CD14-positive monocyte (primary cell): ENCODE data around the gene KLHL21. TPM values are rescaled to one million over a fixed set of nuclear protein-coding genes. Genes with fewer than 3 reads are reported as not detected.

Experiments
- DNase-seq, 3 donors: peaks; one replicate each; pipeline ENCODE4 v3.0.0-alpha.2; 2011 to 2022
- H2AFZ ChIP-seq: 2 replicates; pipeline ENCODE4 v1.6.0; 2012; ENCODE audit warnings: mild to moderate bottlenecking, low read depth, low read length, inconsistent platforms; ENCODE audit not compliant: insufficient read depth, poor library complexity, severe bottlenecking
- H3K27ac ChIP-seq, 2 donors: 1 replicate in 1 of 2; 2 replicates in 1 of 2; pipeline ENCODE4 v1.5.1; 2012 to 2013; ENCODE audit warnings: low read length in 2 of 2, control low read depth in 1 of 2, inconsistent platforms in 1 of 2, low read depth in 1 of 2, mild to moderate bottlenecking in 1 of 2
- H3K27me3 ChIP-seq, 2 donors: one replicate each; pipeline versions ENCODE4 v1.6.0 to v1.6.1; 2011 to 2013; ENCODE audit warnings: low read length in 2 of 2; ENCODE audit not compliant: control insufficient read depth in 2 of 2, insufficient read depth in 2 of 2
- H3K36me3 ChIP-seq, 2 donors: replicated peaks in 1 of 2; 1 replicate in 1 of 2; 2 replicates in 1 of 2; pipeline versions ENCODE4 v1.5.1 to v1.6.1; 2012 to 2013; ENCODE audit warnings: low read length in 2 of 2, control low read depth in 1 of 2, inconsistent platforms in 1 of 2, mild to moderate bottlenecking in 1 of 2; ENCODE audit not compliant: insufficient read depth in 2 of 2, control insufficient read depth in 1 of 2
- H3K4me1 ChIP-seq, 2 donors: 1 replicate in 1 of 2; 2 replicates in 1 of 2; pipeline versions ENCODE4 v1.5.1 to v1.6.1; 2012 to 2013; ENCODE audit warnings: low read length in 2 of 2, control low read depth in 1 of 2, inconsistent platforms in 1 of 2, mild to moderate bottlenecking in 1 of 2, moderate library complexity in 1 of 2; ENCODE audit not compliant: insufficient read depth in 2 of 2, control insufficient read depth in 1 of 2
- H3K4me2 ChIP-seq: replicated peaks from 2 replicates; pipeline ENCODE3; 2012; ENCODE audit warnings: low read length, moderate library complexity, mild to moderate bottlenecking; ENCODE audit not compliant: poor library complexity, severe bottlenecking; ENCODE audit errors: extremely low read depth
- H3K4me3 ChIP-seq, 3 experiments: fragments of 200-600 bp in 1 of 3; sonication (generic) in 1 of 3; replicated peaks in 1 of 3; 1 replicate in 2 of 3; 2 replicates in 1 of 3; pipeline ENCODE4 v1.5.1; 2011 to 2013; ENCODE audit warnings: low read length in 3 of 3, mild to moderate bottlenecking in 3 of 3, control low read depth in 2 of 3, low read depth in 2 of 3, inconsistent platforms in 1 of 3, moderate library complexity in 1 of 3
- H3K79me2 ChIP-seq: 2 replicates; pipeline ENCODE4 v1.6.0; 2012; ENCODE audit warnings: mild to moderate bottlenecking, control low read depth, inconsistent platforms, low read length, moderate library complexity; ENCODE audit not compliant: insufficient read depth
- H3K9ac ChIP-seq: 2 replicates; pipeline ENCODE4 v1.6.0; 2017; ENCODE audit warnings: low read length, mild to moderate bottlenecking; ENCODE audit not compliant: insufficient read depth, poor library complexity, severe bottlenecking
- H3K9me3 ChIP-seq, 2 donors: replicated peaks in 1 of 2; 1 replicate in 1 of 2; 2 replicates in 1 of 2; pipeline versions ENCODE4 v1.5.1 to v1.6.1; 2012 to 2013; ENCODE audit warnings: low read length in 2 of 2, control low read depth in 1 of 2; ENCODE audit not compliant: control insufficient read depth in 1 of 2, insufficient read depth in 1 of 2
- H4K20me1 ChIP-seq: 2 replicates; pipeline ENCODE4 v1.6.0; 2012; ENCODE audit warnings: mild to moderate bottlenecking, low read length, control low read depth, moderate library complexity; ENCODE audit not compliant: insufficient read depth
- H3K27ac Mint-ChIP-seq, 7 donors: one replicate each; pipeline ENCODE4 v1.8.0; 2020; ENCODE audit warnings: mild to moderate bottlenecking in 7 of 7, mixed read lengths in 7 of 7, moderate library complexity in 6 of 7, inconsistent platforms in 2 of 7
- H3K27me3 Mint-ChIP-seq, 3 donors: one replicate each; pipeline ENCODE4 v1.8.0; 2021 to 2022; ENCODE audit warnings: low read depth in 3 of 3, mild to moderate bottlenecking in 3 of 3, mixed read lengths in 3 of 3, moderate library complexity in 3 of 3, inconsistent platforms in 1 of 3
- H3K36me3 Mint-ChIP-seq, 2 donors: one replicate each; pipeline ENCODE4 v1.8.0; 2020; ENCODE audit warnings: mixed read lengths in 2 of 2, inconsistent platforms in 1 of 2, mild to moderate bottlenecking in 1 of 2
- H3K4me1 Mint-ChIP-seq: one replicate; pipeline ENCODE4 v1.8.0; 2020; ENCODE audit warnings: mild to moderate bottlenecking, mixed read lengths
- H3K4me3 Mint-ChIP-seq, 2 donors: one replicate each; pipeline ENCODE4 v1.8.0; 2020; ENCODE audit warnings: mild to moderate bottlenecking in 2 of 2, mixed read lengths in 2 of 2, moderate library complexity in 1 of 2
- H3K9me3 Mint-ChIP-seq, 7 donors: one replicate each; pipeline ENCODE4 v1.8.0; 2020 to 2022; ENCODE audit warnings: mixed read lengths in 7 of 7, mild to moderate bottlenecking in 6 of 7, moderate library complexity in 6 of 7, inconsistent platforms in 2 of 7
- WGBS: methylation state at CpG from one replicate; pipeline ENCODE4 v1.1.5; 2013; ENCODE audit warnings: missing lambda C conversion rate; ENCODE audit not compliant: insufficient coverage; 5-methylcytosine and 5-hydroxymethylcytosine counted together
- intact Hi-C, 2 donors: fragments of 100-400 bp; cut with micrococcal nuclease; formaldehyde crosslinking; loops; one replicate each; pipeline versions ENCODE4 v1.15.0 to v1.15.1; 2023
- polyA plus RNA-seq, 3 donors: library from polyadenylated mRNA; depleted of rRNA in 1 of 3; unstranded in 2 of 3; stranded (reverse) in 1 of 3; fragments of 300-500 nt in 2 of 3; fragments of >200 nt in 1 of 3; fragmentation: Illumina TruSeq in 2 of 3; gene quantifications; 1 replicate in 2 of 3; 2 replicates in 1 of 3; pipeline ENCODE4 v1.2.3, GENCODE V29; 2012 to 2021
- TF ChIP-seq, protein P1 (sequence below): fragments of 200-600 bp; IDR thresholded peaks from one replicate; pipeline ENCODE4 v1.8.0; 2022; ENCODE audit warnings: antibody characterized with exemption, mild to moderate bottlenecking

Gene KLHL21
- polyA plus RNA-seq, 3 donors = 5.9 to 31.0 (median 7.3) TPM

DNA sequence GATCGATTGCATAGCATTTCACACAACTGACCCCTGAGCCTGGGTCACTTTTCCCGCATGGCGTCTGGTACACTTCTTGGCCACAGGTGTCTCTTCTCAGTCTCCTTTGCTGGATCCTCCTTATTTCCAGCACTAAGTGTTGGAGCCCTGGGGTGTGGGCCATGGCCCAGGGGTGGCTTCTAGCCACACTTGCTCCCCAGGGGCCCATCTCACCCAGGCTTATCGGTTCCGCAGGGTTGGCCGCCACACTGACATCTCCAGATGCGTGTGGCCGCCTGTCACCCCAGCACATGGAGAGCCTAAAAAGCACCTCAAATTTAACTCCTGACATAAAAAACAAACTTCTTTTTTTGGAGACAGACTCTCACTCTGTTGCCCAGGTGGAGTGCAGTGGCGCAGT is 24.4 kb upstream of the KLHL21 start:
- Mint-ChIP-seq H3K36me3 (peaks cover 40 to 63% of the 10 kb centered on the region in 2 donors), H3K27ac (no peak overlapping the region), H3K9me3 (no peaks in the 10 kb centered on the region), H3K27me3 (peaks cover 0 to 4% (median 0%) of the 10 kb centered on the region in 3 donors), H3K4me3 (no peak overlapping the region), H3K4me1 (peaks cover 20% of the 10 kb centered on the region)
- no peak overlapping the region for H3K4me2 ChIP-seq
- TF ChIP-seq, protein P1, sequence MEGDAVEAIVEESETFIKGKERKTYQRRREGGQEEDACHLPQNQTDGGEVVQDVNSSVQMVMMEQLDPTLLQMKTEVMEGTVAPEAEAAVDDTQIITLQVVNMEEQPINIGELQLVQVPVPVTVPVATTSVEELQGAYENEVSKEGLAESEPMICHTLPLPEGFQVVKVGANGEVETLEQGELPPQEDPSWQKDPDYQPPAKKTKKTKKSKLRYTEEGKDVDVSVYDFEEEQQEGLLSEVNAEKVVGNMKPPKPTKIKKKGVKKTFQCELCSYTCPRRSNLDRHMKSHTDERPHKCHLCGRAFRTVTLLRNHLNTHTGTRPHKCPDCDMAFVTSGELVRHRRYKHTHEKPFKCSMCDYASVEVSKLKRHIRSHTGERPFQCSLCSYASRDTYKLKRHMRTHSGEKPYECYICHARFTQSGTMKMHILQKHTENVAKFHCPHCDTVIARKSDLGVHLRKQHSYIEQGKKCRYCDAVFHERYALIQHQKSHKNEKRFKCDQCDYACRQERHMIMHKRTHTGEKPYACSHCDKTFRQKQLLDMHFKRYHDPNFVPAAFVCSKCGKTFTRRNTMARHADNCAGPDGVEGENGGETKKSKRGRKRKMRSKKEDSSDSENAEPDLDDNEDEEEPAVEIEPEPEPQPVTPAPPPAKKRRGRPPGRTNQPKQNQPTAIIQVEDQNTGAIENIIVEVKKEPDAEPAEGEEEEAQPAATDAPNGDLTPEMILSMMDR = no peak
- H3K36me3 ChIP-seq = peaks cover 34 to 60% of the 10 kb centered on the region in 2 donors
- H4K20me1 ChIP-seq = peaks cover 24% of the 10 kb centered on the region
- no peak overlapping the region for H3K27ac ChIP-seq
- no peaks in the 10 kb centered on the region for H3K27me3 ChIP-seq
- no peak overlapping the region for H2AFZ ChIP-seq
- peaks cover 27% of the 10 kb centered on the region for H3K79me2 ChIP-seq
- DNase-seq = no peak
- no peak overlapping the region for H3K4me3 ChIP-seq
- intact Hi-C loops = loop anchor here in 1 of 2 donors (10.0 kb wide), 1 partner anchor 158 kb away; the partner anchor contains the start of gene CAMTA1
- 95% methylated on average over 9 of the region's 9 CpGs for WGBS
- H3K9me3 ChIP-seq = no peaks in the 10 kb centered on the region
- no peak overlapping the region for H3K9ac ChIP-seq
- H3K4me1 ChIP-seq = peaks cover 14 to 17% of the 10 kb centered on the region in 2 donors

DNA sequence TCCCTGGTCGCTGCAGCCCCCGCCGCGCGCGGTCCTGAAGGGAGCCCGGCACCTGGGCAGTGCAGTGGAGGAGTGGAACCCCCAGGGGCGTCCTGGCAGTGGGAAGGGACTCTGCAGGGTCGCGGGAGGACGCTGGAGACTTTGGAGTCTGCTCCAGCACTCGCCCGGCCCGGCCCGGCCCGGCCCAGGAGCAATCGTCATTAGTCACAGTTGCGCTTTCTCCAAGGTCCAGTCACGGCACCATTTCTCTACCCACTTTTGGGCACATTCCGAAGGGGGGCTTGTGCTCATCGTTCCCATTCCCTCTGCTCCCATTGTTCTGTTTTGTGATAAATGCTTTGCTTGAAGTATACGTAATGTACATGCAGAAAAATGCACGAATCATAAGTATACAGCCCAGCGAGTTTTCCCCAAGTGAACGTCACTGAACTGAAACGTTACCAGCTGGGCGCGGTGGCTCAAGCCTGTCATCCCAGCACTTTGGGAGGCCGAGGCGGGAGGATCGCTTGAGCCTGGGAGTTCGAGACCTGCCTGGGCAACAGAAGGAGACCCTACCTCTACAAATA is 23.0 kb upstream of the KLHL21 start:
- Histone ChIP-seq H3K27ac (peak overlapping the region in 1 of 2 donors; percentile 6), H4K20me1 (peaks cover 24% of the 10 kb centered on the region), H2AFZ (peak overlapping the region; percentile 78), H3K79me2 (peaks cover 27% of the 10 kb centered on the region), H3K4me2 (peak overlapping the region; percentile 89), H3K9ac (peak overlapping the region; percentile 83), H3K36me3 (peaks cover 40 to 59% of the 10 kb centered on the region in 2 donors), H3K27me3 (no peaks in the 10 kb centered on the region), H3K4me1 (peaks cover 14 to 17% of the 10 kb centered on the region in 2 donors), H3K9me3 (no peaks in the 10 kb centered on the region), H3K4me3 (peak overlapping the region; percentile 57 to 84 (median 62))
- Mint-ChIP-seq H3K27me3 (peaks cover 0 to 4% (median 0%) of the 10 kb centered on the region in 3 donors), H3K27ac (peak overlapping the region in 4 of 7 donors; percentile 40 to 64 (median 48)), H3K4me1 (peaks cover 20% of the 10 kb centered on the region), H3K4me3 (peak overlapping the region; percentile 83 to 93), H3K36me3 (peaks cover 48 to 62% of the 10 kb centered on the region in 2 donors), H3K9me3 (no peaks in the 10 kb centered on the region)
- intact Hi-C loops = loop anchor here (2.0 to 10.0 kb wide), 2 partner anchors 71 to 159 kb away; partner anchors contain the start of genes CAMTA1 (in 1 of the 2), NOL9 (in 1 of the 2) and TAS1R1 (in 1 of the 2)
- 11% methylated on average over 18 of the region's 32 CpGs for WGBS
- DNase-seq = peak in 1 of 3 donors; percentile 51
- TF ChIP-seq, protein P1 = no peak
